ENCODE measurements around the gene PTPRN2.

GRCh38 chr7:158076215-158076614 lies 511.4 kb downstream of the PTPRN2 start:
- no peak for TF ChIP-seq CTCF (conservative IDR thresholded peaks at IDR 0.05 in 1 of 2, IDR thresholded peaks at IDR 0.05 in 1 of 2; ENCODE audit: extremely low read depth in 1 of 2, insufficient read depth in 1 of 2, low read depth in 1 of 2, low read length in 2 of 2)
- no peak for TF ChIP-seq EZH2 (IDR thresholded peaks at IDR 0.05; ENCODE audit: borderline replicate concordance, low read length)

Measured in mammary epithelial cell (primary cell).